ENCODE results near the gene RALGAPA1.
"Not testable (repeated sequence)": the region's sequence is repeated elsewhere in the genome, so short reads cannot be mapped to it uniquely, and the experiment has no call there.

Gene RALGAPA1

DNA sequence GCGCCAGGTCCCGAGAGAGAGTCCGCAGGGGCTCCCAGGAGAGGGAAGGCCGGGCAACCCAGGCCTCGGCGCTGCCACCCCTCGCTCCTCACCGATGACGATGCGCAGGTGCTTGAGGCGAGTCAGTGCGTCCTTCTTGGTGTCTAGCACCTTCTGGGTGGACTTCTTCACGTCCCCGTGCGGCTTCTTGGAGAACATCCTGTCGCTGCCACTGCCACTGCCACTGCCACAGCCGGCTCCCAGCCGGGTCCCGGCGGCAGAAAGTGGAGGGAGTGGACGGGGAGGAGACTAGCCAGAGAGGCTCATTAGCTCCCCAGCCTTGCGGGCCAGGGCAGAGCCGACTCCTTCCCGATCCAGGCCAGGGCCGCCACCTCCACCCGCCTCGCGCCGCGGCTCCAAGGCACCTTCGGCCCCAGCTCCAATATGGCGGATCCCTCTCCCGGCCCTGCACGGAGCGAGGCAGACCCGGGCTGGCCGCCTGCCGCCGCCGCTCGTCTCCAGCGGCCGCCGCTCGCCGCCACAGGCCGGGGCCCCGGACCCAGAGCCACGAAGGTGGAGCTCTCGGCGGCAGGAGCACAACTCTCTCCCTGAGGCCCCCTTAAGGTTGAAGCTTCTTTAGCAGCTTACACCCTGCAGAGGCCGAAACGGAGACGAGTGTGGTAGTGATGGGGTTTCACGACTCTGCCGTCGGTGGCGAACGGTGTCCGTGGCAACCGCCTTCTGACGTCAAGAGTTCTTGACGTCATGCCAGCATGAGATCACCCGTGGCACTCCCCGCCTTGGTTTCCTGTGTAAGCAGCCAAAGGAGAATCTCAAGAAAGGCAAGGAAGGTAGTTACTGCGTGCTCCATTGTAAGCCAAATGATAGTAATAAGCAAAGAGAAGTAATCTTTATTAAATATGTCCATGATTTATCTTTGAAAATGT, at the start of gene RALGAPA1:
RALGAPA1 (minus strand) TSS at position 658 of the 926 bp plus-strand sequence; CDS start at position 198, 460 bp downstream.
- peak; percentile 94 for DNase-seq (ENCODE audit: low spot score)

DNA sequence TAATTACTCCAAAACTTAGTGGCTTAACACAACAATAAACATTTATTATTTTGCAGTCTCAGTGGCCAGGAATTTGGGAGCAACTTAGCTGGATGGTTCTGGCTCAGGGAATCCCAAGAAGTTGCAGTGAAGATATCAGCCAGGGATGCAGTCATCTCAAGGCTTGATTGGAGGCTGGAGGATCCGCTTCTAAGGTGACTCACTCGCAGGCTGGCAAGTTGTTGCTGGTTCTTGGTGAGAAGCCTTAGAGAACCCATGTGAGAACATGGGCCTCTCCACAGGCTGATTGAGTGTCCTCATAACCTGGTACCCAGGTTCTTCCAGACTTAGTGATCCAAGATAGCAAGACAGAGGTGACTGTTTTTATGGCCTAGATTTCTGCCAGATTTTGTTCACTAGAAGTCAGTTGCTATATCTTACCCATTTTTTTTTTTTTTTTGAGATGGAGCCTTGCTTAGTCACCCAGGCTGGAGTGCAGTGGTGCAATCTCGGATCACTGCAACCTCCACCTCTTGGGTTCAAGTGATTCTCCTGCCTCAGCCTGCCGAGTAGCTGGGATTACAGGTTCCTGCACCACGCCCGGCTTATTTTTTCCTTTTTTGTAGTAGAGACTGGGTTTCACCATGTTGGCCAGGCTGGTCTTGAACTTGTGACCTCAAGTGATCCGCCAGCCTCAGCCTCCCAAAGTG, 49.6 kb upstream of the RALGAPA1 start:
- no peak for DNase-seq (ENCODE audit: low spot score)

DNA sequence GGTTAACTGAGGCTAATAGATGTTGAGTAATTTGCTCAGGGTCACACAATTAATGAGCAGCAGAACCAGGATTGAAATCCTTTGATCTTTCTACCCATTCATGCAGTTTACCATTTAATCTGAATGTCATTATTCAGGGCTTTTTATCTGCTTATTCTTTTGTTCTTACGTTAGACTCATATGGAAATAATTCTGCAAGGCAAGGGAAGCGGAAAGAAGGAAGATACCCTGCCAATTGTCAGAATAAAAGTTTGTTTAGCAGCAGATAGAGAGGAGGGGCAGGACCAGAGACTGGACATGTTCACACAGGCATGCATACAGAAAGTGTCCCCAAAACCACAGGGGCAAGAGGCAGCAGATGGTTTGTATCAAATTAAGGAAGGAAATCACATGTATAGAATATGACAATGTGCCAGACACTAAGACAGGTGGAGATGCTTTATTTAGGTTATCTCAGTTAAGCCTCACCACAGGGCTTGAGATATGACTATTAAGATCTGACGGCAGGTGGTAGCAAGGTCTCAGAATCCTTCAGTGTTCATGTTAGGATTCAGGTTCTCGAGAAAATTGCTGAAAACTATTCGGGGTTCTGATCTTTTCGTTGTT, 46.9 kb upstream of the RALGAPA1 start:
- no peak for DNase-seq (ENCODE audit: low spot score)

DNA sequence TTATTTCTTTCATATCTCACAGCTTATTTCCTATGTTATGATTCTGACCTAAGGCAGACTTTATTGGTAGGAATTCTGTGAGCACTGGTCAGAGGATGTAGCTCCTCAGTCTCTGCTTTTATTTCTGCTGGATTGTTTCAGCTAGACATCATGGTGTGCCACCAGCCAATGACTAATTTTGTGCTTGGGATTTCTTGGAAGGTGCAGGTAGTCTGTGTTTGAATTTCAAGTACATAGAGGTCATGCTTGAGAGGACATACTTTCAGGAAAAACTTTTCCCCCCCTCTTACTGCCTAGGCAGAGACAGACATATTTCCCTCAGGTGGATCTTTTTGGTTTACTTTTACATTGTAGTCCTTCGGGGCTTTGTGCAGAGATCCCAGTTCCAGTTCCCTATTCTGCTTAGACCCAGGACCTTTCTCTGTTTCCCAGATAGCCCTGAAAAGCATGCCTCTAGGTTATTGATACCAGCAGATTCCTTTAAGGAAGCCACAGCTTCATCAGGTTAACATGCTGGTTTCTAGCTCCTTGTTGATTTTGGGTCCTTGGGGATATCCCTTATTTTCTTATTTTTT, 45.7 kb upstream of the RALGAPA1 start:
- DNase-seq (ENCODE audit: low spot score) = no peak

DNA sequence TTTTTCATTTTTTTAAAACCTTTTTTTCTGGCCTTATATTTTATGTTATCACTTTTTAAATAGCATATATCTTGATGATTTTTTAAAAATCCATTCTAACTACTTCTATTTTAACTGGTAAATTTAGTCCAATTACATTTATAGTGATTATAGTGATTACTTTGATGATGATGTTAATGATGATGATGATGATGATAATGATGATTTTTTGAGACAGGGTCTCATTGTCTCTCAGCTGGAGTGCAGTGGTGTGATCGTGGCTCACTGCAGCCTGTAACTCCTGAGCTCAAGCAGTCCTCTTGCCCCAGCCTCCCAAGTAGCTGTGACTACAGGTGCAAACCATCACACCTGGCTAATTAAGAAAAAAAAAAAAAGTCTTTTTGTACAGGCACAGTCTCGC, 44.1 kb upstream of the RALGAPA1 start:
- no peak for DNase-seq (ENCODE audit: low spot score)

DNA sequence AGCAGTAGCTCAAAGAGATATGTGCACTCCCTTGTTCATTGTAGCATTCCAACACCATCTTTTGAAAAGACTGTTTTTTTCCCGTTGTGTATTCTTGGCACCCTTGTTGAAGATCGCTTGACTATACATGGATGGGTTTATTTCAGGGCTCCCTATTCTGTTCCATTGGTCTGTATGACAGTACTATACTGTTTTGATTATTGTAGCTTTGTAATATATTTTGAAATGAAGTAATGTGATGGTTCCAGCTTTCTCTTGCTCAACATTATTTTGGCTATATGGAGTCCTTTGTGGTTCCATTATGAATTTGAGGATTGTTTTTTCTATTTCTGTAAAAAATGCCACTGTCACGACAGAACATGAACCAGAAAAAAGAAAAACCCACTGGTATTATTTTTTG, 42.7 kb upstream of the RALGAPA1 start:
- no peak for DNase-seq (ENCODE audit: low spot score)

DNA sequence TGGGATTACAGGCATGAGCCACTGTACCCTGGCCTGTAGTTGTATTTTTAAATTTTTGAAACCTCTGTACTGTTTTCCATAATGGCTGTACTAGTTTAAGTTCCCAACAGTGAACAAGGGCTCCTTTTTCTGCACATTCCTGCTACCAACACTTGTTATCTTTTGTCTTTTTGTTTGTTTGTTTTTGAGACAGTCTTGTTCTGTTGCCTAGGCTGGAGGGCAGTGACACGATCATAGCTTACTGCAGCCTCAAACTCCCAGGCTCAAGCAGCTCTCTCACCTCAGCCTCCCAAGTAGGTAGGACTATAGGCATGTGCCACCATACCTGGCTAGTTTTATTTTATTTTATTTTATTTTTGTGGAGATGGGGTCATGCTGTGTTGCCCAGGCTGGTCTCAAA, 40.0 kb upstream of the RALGAPA1 start:
- DNase-seq (ENCODE audit: low spot score) = no peak

DNA sequence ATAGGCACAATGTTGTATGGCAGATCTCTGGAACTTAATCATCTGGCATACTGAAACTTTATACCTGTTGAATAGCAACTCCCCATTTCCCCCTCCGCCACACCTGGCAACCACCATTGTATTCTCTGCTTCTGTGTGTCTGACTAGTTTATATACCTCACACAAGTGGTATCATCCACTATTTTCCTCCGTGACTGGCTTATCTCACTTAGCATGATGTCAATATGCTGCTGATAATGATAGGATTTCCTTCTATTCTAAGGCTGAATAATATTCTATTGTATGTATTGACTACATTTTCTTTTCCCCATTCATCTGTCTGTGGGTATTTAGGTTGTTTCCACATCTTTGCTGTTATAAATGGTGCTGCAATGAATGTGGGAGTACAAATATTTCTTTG, 38.5 kb upstream of the RALGAPA1 start:
- DNase-seq (ENCODE audit: low spot score) = no peak

DNA sequence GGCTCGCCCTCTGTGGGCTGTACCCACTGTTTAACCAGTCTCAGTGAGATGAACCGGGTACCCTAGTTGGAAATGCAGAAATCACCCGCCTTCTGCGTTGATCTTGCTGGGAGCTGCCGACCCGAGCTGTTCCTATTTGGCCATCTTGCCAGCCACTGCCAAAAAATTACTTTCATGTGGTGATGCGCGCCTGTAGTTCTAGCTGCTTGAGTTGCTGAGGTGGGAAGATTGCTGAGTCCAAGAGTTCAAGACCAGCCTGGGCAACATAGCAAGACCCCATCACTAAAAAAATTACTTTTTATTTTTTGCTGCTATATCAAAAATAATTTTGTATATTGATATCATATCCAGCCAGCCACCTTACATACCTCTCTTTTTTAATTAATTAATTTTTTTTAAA, 35.4 kb upstream of the RALGAPA1 start:
- DNase-seq (ENCODE audit: low spot score) = no peak

DNA sequence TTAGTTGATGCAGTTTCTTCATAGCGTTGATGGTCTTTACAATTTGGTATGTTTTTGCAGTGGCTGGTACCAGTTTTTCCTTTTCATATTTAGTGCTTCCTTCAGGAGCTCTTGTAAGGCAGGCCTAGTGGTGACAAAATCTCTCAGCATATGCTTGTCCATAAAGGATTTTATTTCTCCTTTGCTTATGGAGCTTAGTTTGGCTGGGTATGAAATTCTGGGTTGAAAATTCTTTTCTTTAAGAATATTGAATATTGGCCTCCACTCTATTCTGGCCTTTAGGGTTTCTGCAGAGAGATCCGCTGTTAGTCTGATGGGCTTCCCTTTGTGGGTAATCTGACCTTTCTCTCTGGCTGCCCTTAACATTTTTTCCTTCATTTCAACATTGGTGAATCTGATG, 33.1 kb upstream of the RALGAPA1 start:
- not testable (repeated sequence) for DNase-seq (ENCODE audit: low spot score)

DNA sequence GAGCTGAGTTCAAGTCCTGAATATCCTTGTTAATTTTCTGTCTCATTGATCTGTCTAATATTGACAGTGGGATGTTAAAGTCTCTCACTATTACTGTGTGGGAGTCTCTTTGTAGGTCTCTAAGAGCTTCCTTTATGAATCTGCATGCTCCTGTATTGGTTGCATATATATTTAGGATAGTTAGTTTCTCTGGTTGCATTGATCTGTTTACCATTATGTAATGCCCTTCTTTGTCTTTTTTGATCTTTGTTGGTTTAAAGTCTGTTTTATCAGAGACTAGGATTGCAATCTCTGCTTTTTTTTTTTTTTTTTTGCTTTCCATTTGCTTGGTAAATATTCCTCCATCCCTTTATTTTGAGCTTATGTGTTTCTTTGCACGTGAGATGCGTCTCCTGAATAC, 32.6 kb upstream of the RALGAPA1 start:
- DNase-seq (ENCODE audit: low spot score) = not testable (repeated sequence)

DNA sequence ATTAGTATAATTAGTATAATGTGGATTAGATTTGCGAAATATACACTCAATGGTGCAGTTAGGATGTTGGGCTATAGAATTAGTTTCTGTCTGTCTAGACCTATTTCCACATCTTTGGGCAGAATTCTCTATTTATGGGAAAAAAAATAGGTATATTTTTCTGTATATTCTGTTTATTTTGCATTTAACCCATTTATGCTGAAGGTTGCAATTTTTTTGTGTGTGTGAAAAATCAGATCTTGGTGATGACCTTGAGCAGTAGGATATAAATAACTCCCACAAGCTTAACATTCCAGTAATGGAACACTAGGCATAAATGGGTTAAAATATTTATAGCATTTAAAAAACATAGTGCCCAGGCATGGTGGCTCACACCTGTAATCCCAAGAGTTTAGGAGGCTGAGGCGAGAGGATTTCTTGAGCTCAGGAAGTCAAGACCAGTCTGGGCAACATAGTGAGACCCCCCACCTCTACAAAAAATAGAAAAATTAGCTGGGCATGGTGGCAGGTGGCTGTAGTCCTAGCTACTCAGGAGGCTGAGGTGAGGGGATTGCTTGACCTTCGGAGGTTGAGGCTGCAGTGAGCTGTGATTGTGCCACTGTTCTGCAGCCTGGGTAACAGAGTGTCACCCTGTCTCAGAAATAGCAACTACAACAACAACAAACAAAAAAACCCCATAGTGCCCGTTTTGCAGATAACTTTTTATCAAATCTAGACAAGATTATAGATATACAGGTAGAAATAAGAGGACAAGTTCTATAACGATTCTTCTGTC, 26.3 kb upstream of the RALGAPA1 start:
- no peak for DNase-seq (ENCODE audit: low spot score)

DNA sequence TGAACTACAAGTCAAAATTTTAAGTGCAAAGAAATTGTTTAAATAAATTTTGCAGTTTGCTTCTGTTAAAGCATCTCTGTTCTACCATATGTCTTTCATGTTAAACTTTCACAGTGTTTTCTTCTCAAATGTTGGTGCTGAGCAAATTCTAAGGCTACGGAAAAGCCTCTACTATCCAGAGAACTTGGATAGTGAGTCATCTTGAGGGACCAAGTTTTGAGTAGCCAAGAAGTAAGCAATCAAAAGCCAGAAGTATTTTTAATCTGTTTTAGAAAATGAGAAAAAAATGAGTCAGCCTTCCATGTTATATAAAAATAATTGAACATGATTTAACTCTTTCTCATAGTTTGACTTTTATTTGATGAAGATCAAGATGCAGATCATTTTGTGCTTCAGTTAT, 20.4 kb upstream of the RALGAPA1 start:
- no peak for DNase-seq (ENCODE audit: low spot score)

DNA sequence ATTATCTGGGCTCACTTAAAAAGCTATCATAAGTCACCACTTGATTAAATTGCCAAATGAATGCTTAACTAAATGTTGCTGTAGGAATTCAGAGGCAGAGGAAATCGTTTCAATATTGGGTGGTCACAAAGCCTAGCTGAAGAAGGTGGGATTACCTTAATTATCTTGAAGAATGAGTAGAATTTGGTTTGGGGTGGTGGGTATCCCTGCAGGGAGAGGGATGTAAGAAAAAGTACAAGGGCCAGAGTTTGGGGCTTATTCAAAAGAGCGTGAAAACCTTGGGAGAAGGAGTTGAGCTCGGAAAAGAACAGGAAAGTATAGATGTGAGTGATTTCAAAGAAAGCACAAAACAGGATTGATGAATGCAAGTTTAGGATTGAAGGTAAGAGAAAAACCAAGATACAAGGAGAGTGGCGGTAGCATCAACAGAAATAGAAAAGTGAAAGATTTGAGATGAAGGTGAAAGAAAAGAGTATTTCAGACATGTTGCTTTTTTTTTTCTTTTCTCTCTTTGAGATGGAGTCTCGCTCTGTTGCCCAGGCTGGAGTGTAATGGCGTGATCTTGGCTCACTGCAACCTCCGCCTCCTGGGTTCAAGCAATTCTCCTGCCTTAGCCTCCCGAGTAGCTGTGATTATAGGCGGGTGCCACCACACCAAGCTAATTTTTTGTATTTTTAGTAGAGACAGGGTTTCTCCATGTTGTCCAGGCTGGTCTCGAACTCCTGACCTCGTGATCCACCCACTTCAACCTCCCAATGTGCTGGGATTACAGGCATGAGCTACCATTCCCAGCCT, 18.8 kb upstream of the RALGAPA1 start:
- no peak for DNase-seq (ENCODE audit: low spot score)

DNA sequence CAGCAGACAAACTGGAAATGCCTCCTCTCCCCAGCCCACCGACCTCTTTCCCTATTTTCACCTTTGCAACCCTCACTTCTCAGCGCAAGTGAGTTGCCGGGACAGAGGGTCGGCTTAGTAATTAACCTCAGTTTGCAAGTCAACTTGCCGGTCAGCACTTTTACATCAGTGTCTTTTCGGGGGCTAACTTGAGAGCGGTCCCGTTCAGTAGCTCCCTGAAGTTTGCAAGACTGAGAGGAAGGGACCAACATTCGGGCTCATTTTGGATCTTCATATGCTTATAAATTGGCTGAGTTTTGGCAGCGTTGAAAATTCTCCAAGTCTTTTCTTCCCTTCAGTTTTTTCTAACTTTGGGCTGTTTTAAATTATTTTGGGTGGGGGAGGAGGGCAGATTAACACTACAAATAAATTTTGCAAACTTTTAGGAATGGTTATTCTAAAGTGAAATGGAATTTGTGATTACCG, 17.9 kb upstream of the RALGAPA1 start:
- DNase-seq (ENCODE audit: low spot score) = no peak

DNA sequence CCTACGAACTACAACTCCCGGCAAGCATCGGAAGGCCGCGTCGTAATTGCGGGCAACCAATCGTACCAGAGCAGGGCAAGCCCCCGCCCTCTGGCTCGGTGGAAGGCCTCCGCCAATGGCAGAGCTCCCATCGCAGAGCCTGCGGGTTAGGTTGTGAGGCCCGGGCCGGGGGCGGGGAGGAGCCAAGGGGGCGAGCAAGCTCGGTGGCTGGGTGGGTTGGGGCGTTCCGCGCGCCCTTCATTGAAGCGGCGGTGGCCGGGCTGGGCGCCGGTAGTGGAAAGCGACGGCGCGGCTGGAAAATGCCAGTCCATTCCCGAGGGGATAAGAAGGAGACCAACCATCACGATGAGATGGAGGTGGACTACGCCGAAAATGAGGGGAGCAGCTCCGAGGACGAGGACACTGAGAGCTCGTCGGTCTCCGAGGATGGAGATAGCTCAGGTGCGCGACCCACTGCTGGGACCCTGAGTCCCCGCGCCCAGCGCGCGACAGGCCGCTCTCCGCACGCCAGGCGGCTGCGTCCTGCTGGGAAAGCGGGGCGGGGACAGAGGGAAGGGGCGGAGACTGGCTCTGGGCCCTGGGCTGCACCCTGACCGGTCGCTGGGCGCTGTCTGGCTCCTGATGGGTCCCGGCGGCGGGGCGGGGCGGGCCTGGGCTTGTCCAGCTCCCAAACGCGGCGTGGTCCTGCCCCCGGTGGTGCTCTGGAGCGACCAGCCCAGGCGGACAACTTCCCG, 17.3 kb upstream of the RALGAPA1 start, which contains the start of gene BRMS1L:
BRMS1L (plus strand) TSS at position 121 of the 734 bp plus-strand sequence; CDS start at position 300, 179 bp downstream.
- peak; percentile 96 for DNase-seq (ENCODE audit: low spot score)

DNA sequence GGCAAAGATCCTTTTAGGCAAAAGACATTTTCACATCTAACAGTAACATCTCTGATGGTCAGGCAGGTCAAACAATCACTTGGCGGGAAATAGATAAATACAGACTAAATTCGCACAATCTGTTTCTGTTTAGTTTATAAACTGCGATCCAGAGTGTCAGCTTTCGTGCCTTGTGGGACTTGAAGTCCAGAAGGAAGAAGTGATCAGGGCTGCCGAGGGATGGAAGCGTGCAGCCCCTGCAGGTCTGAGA, 16.8 kb upstream of the RALGAPA1 start:
- no peak for DNase-seq (ENCODE audit: low spot score)

DNA sequence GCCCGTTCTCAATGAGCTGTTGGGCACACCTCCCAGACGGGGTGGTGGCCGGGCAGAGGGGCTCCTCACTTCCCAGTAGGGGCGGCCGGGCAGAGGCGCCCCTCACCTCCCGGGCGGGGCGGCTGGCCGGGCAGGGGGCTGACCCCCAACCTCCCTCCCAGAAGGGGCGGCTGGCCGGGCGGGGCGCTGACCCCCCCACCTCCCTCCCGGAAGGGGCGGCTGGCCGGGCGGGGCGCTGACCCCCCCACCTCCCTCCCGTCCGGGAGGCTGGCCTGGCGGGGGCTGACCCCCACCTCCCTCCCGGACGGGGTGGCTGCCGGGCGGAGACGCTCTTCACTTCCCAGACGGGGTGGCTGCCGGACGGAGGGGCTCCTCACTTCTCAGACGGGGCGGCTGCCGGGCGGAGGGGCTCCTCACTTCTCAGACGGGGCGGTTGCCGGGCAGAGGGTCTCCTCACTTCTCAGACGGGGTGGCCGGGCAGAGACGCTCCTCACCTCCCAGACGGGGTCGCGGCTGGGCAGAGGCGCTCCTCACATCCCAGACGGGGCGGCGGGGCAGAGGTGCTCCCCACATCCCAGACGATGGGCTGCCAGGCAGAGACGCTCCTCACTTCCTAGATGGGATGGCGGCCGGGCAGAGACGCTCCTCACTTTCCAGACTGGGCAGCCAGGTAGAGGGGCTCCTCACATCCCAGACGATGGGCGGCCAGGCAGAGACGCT, 15.5 kb upstream of the RALGAPA1 start:
- DNase-seq (ENCODE audit: low spot score) = not testable (repeated sequence)

DNA sequence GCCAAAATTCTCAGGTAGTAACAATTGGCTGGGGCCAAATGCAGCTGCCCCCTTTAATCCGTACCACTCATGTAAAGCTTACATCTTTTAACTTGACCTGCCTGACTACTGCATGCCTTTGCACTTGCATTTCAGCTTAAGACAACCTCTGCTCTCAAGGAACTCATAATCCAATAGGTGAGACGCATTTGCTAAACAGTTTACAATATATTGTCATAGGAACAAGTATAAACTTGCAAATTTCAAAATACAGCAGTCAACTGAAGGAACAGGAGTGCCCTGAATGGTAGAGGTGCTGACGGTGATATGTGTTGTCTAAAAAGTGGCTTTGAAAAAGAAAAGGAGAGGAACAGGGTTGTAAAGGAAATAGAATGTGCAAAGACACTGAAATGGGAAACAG, 13.4 kb upstream of the RALGAPA1 start:
- DNase-seq (ENCODE audit: low spot score) = no peak

Measured in CD4-positive, alpha-beta T cell treated with Interleukin-6 at 100 ng/mL for 8 hours (primary cell).